Airway epithelial cell (primary cell): ENCODE results near the gene ZFP64. TPM values are rescaled to one million over a fixed set of nuclear protein-coding genes. Genes with fewer than 3 reads are reported as not detected.

Experiments
- total RNA-seq: library from RNA; depleted of rRNA; stranded (reverse); fragments of >200 nt; gene quantifications from 2 replicates; pipeline ENCODE4 v1.2.3, GENCODE V29; 2015

Gene ZFP64
- 15.6 and 28.2 TPM in 2 replicates for total RNA-seq

DNA sequence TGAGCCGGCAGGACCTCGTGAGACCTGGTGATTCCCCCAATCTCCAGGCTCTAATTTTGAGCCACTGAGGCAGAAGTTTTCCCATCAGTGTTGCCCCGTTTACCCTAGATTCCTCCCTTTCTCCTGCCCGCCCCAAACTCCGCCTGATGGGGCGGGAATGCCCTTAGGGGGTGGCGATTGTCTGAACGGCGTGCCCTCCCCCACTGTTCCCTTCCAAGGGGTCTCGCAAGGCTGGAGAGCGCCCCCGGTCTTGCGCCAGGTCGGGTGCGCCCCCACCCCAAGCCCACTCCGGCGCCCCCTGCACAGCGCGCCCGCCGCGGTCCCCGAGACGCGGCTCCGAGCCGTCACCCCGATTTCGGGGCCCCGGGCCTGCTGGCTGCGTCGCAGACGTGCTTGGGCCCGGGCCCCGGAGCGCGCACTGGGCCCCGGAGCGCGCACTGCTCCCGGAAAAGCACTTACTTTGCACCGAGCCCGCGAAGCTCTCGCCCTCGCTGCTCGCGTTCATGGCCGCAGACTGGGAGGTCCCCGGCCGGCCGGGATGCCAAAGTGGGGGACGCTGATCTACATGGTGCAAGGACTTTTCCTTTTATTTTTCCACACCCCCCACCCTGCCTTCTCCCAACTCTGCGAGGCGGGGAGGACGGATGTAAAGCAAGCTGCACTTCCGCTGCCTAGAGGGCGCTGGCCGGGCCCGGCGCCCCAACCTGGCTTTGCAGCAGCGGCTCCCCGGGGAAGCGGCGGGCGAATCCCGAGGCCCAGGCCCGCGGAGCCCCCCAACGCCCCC is at the start of gene ZFP64:
TSS of gene ZFP64 (minus strand) at position 648 of the 784 bp plus-strand sequence. CDS start at position 505, 143 bp downstream.

